ENCODE data around the gene ADD2.

ADD2 gene

DNA sequence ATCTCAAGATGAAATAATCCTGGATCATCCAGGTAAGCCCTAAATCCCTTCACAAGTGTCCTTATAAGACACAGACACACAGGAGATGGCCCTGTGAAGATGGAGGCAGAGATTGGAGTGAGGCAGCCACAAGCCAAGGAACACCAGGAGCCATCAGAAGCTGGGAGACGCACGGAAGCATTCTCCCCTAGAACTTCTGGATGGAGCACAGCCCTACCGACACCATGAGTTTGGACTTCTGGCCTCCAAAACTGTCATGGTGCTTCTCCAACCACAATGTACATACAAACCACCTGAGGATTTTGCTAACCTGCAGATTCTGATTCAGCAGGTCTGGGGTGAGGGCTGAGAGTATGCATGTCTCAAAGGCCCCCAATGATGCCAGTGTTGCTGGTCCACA is 42.5 kb downstream of the ADD2 start:
- TF ChIP-seq, protein P1, sequence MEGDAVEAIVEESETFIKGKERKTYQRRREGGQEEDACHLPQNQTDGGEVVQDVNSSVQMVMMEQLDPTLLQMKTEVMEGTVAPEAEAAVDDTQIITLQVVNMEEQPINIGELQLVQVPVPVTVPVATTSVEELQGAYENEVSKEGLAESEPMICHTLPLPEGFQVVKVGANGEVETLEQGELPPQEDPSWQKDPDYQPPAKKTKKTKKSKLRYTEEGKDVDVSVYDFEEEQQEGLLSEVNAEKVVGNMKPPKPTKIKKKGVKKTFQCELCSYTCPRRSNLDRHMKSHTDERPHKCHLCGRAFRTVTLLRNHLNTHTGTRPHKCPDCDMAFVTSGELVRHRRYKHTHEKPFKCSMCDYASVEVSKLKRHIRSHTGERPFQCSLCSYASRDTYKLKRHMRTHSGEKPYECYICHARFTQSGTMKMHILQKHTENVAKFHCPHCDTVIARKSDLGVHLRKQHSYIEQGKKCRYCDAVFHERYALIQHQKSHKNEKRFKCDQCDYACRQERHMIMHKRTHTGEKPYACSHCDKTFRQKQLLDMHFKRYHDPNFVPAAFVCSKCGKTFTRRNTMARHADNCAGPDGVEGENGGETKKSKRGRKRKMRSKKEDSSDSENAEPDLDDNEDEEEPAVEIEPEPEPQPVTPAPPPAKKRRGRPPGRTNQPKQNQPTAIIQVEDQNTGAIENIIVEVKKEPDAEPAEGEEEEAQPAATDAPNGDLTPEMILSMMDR (IDR thresholded peaks at IDR 0.05; ENCODE audit: low read depth, low read length) = no peak
- no peak for DNase-seq (ENCODE audit: low read depth in 2 of 2)
- no peak overlapping the region for H3K4me3 ChIP-seq (replicated peaks in 1 of 2; ENCODE audit: low read depth in 2 of 2, low read length in 2 of 2)

DNA sequence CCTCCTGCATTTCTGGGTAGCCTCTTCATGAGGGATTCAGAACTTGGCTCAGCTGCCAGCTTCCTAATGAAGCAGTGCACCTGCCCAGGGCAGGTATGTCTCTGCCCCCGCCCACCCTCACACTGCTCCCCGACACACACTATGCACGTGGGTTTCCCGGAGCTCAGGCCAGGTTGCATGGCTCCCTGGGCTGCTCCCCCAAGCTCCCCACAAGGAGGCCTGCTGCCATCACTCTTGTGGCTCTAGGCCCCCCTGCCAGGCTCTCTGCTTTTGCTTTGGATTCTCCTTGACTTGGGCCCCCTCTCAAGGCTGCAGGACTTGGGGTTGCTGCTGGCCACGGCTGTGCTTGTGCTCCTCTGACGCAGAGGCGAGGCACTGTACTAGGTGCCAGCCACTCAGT is 43.6 kb downstream of the ADD2 start:
- H3K4me3 ChIP-seq (replicated peaks in 1 of 2; ENCODE audit: low read depth in 2 of 2, low read length in 2 of 2) = no peak overlapping the region
- TF ChIP-seq, protein P1 (IDR thresholded peaks at IDR 0.05; ENCODE audit: low read depth, low read length) = no peak
- no peak for DNase-seq (ENCODE audit: low read depth in 2 of 2)

DNA sequence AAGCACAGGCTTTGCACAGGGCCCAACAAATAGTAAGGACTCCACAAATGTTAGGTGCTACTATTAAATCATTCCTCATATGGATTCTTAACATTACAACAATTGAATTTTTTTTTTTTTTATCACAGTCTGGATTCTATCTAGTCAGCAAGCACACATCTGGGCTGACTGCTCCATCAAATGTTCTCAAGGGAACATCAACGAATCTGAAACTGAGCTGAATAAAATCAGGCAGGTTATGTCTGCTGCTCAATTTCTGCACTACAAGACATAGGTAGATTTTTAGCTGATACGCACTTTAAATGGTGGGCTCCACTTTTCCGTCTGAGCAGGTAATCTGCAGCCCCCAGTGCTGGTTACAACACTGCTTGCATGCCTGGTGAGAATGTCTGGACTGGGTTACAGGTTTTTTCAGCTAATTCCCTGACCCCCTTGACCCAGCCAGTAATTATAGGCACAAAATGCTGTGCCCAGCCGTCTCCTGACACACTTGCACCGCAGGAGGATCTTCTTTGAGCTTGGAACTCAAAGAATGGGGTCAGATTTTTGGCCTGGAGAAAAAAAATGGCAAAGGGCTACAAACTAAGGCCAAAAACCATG is 44.6 kb downstream of the ADD2 start:
- TF ChIP-seq, protein P1 (IDR thresholded peaks at IDR 0.05; ENCODE audit: low read depth, low read length) = no peak
- no peak overlapping the region for H3K4me3 ChIP-seq (replicated peaks in 1 of 2; ENCODE audit: low read depth in 2 of 2, low read length in 2 of 2)
- no peak for DNase-seq (ENCODE audit: low read depth in 2 of 2)

DNA sequence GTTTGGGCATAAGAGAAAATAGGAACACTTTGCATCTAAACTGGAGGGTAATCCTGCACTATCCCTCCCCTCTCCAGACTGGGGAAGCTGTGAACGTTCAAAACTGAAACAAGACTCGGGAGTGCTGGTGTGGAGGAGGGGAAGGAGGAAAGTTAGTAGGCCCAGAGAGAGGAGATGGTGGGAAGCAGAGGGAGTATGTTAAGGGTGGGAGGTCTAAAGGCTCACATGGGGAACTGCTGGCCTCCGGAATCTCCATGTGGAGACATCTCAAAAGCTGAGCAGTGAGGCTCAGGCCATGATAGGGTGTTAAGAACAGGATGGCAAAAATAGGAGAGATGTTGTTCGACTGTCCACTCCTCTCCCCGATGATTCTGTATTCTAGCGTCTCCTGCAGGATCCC is 47.9 kb downstream of the ADD2 start:
- TF ChIP-seq, protein P1 (IDR thresholded peaks at IDR 0.05; ENCODE audit: low read depth, low read length) = no peak

DNA sequence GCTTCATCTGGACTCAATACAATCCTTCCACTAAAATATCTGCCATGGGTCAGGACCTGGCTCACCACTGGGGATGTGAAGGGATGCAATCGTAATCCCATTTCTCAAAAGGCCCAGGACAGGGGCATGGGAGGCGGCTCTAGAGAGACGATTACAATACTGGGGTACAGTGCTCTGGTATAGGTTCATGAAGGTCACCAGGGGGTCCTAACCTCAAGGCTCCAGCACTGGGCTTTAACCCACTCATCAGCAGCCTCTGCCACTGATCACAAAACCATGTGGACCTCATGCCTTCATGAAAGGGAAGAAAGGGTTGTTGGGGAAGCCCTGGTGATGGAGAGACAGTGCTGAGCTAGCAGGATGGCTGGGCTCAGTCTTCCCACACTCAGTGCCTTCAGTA is 48.8 kb downstream of the ADD2 start:
- DNase-seq (ENCODE audit: low read depth in 2 of 2) = no peak
- TF ChIP-seq, protein P1 (IDR thresholded peaks at IDR 0.05; ENCODE audit: low read depth, low read length) = no peak
- H3K4me3 ChIP-seq (replicated peaks in 1 of 2; ENCODE audit: low read depth in 2 of 2, low read length in 2 of 2) = no peak overlapping the region

More for the DNA sequence above, 47.9 kb downstream of the ADD2 start:
- no peak for DNase-seq (ENCODE audit: low read depth in 2 of 2)
- no peak overlapping the region for H3K4me3 ChIP-seq (replicated peaks in 1 of 2; ENCODE audit: low read depth in 2 of 2, low read length in 2 of 2)

DNA sequence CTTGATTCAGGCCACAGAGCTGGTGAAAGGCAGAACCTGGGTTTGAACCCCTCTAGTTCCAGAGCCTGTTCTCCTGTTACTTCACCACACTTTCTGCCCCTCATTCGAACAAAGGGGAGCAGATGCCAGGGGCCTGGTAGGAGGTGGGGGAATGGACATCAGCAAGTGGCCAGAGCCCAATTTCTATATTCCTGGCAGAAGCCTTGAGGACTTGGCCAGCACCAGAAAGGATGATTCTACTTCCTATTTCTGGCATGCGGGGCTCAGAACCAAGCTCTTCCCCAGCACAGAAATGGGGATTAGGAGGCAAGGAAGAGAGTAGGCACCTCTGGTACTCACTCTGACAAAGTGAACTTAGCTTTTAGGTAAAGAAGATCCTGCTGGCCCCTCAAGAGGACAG is 49.3 kb downstream of the ADD2 start:
- no peak for DNase-seq (ENCODE audit: low read depth in 2 of 2)
- no peak overlapping the region for H3K4me3 ChIP-seq (replicated peaks in 1 of 2; ENCODE audit: low read depth in 2 of 2, low read length in 2 of 2)
- TF ChIP-seq, protein P1 (IDR thresholded peaks at IDR 0.05; ENCODE audit: low read depth, low read length) = no peak

DNA sequence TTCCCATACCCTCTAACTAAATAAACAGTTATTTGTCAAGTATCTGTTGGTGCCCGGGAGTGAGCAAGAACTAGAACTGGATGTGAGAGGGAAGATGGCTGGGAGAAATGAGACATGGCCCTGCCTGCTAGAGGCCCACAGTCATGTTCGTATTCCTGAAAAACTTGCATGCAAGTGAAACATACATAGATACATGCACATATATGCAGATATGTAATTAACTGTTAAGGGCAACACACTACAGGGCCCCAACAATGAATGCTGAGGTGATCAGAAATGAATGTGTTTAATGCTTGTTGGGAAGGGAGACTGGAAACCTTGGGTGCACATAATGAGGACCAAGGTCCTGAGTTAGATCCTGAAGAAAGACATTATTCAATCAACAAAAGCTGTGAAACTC is 49.8 kb downstream of the ADD2 start:
- no peak overlapping the region for H3K4me3 ChIP-seq (replicated peaks in 1 of 2; ENCODE audit: low read depth in 2 of 2, low read length in 2 of 2)
- no peak for DNase-seq (ENCODE audit: low read depth in 2 of 2)
- TF ChIP-seq, protein P1 (IDR thresholded peaks at IDR 0.05; ENCODE audit: low read depth, low read length) = no peak

Measured in cardiac fibroblast (primary cell).